Lung (tissue), 12 donors: ENCODE data around the gene MOB1A. TPM values are rescaled to one million over a fixed set of nuclear protein-coding genes. Genes with fewer than 3 reads are reported as not detected.

ENCODE experiments used
- ATAC-seq: fragments of 200-7000 bp; cut with Tn5 transposase; one replicate; pipeline ENCODE4 v1.9.1; 2020; ENCODE audit warnings: moderate number of reproducible peaks; ENCODE audit not compliant: insufficient read depth, low FRiP score
- DNase-seq, 3 donors: peaks; one replicate each; pipeline ENCODE4 v3.0.0-alpha.2; 2013 to 2017
- H3K27ac ChIP-seq, 2 donors: one replicate each; pipeline ENCODE4 v1.5.1; 2013; ENCODE audit warnings: mild to moderate bottlenecking in 2 of 2, moderate library complexity in 2 of 2, control low read depth in 1 of 2, inconsistent platforms in 1 of 2, low read depth in 1 of 2, low read length in 1 of 2
- H3K27me3 ChIP-seq, 3 donors: one replicate each; pipeline ENCODE4 v1.5.1; 2013; ENCODE audit warnings: low read length in 2 of 3; ENCODE audit not compliant: control insufficient read depth in 3 of 3, insufficient read depth in 3 of 3
- H3K36me3 ChIP-seq, 4 donors: one replicate each; pipeline ENCODE4 v1.5.1; 2013; ENCODE audit warnings: low read length in 4 of 4, mild to moderate bottlenecking in 1 of 4, moderate library complexity in 1 of 4; ENCODE audit not compliant: control insufficient read depth in 4 of 4, insufficient read depth in 4 of 4
- H3K4me1 ChIP-seq, 5 donors: one replicate each; pipeline ENCODE4 v1.5.1; 2013; ENCODE audit warnings: low read length in 5 of 5, mild to moderate bottlenecking in 2 of 5, moderate library complexity in 1 of 5; ENCODE audit not compliant: control insufficient read depth in 5 of 5, insufficient read depth in 5 of 5
- H3K4me3 ChIP-seq: one replicate; pipeline ENCODE4 v1.5.1; 2013; ENCODE audit warnings: mild to moderate bottlenecking, control low read depth, moderate library complexity
- H3K9ac ChIP-seq, 2 donors: one replicate each; pipeline ENCODE4 v1.5.1; 2013; ENCODE audit warnings: low read length in 2 of 2, control low read depth in 1 of 2; ENCODE audit not compliant: insufficient read depth in 1 of 2
- H3K9me3 ChIP-seq, 4 donors: one replicate each; pipeline ENCODE4 v1.5.1; 2013; ENCODE audit warnings: low read length in 3 of 4, mild to moderate bottlenecking in 1 of 4, moderate library complexity in 1 of 4; ENCODE audit not compliant: control insufficient read depth in 4 of 4, insufficient read depth in 3 of 4
- WGBS, 2 donors: extraction: QIAGEN DNeasy Blood & Tissue Kit; methylation state at CpG; one replicate each; pipeline ENCODE4 v1.1.7; 2013; 5-methylcytosine and 5-hydroxymethylcytosine counted together
- polyA plus RNA-seq, 2 donors: library from polyadenylated mRNA; stranded (reverse); fragments of 200-250 nt; gene quantifications; one replicate each; pipeline ENCODE4 v1.2.1, GENCODE V29; 2013
- total RNA-seq, 2 donors: library from RNA; depleted of rRNA in 1 of 2; stranded (reverse); fragments of >200 nt in 1 of 2; gene quantifications; one replicate each; pipeline ENCODE4 v1.2.1, GENCODE V29; 2014 to 2021
- TF ChIP-seq, protein P1 (sequence below): IDR thresholded peaks from 2 replicates; pipeline ENCODE4 v1.5.1; 2012; ENCODE audit warnings: mild to moderate bottlenecking; ENCODE audit errors: control extremely low read depth, extremely low read depth
- donor health status: control.
- donor health status: control.
- donor health status: Bipolar disorder and iron deficiency.
- donor health status: healthy.
- donor health status: DM: yes; HTN: yes; CAD: no.

Gene MOB1A
- total and polyA plus RNA-seq, 4 donors: 33.4 to 117 (median 81.1) TPM

DNA sequence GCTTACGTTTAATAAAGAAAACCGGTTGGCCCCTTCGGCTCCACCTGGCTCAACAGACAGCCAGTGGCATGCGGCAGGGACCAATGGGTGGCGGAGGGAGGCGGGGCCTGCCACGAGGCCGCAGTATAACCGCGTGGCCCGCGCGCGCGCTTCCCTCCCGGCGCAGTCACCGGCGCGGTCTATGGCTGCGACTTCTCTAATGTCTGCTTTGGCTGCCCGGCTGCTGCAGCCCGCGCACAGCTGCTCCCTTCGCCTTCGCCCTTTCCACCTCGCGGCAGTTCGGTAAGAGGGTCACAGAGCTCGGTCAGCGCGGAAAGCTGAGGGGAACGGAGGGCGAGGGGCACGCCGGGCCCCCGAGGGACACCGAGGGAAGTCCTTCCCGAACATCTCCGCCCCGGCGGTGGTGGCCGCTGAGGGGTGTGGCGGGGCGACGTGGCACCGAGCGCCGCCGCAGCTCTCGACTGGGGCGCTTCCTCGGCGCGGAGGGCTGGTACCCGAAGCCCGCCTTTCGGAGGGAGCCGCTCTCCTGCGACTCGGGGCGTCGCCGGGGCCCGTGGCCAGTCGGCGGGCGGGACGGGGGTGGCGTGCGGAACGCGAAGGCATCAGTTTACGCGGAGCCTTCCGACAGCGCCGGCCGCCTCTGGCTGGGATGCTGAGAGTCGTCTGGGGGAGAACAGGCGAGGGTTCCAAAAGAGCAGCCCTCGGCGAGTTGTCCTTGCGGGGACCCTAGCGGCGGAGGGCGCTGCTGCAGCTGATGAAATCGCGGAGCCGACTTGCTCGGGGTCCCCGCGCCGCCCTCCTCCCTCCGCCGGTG, 20.0 kb upstream of the MOB1A start, which contains the start of gene MTHFD2:
MTHFD2 (plus strand) TSS at position 155 of the 814 bp plus-strand sequence; CDS start at position 182, 27 bp downstream.
- Histone ChIP-seq H3K4me3 (peak within 1 kb of the TSS; percentile 47), H3K27me3 (no peaks in the 10 kb centered on the region), H3K27ac (peak within 1 kb of the TSS; percentile 84 to 86), H3K4me1 (peaks cover 0 to 13% (median 0%) of the 10 kb centered on the region in 5 donors), H3K36me3 (no peaks in the 10 kb centered on the region), H3K9ac (peak within 1 kb of the TSS in 1 of 2 donors; percentile 13), H3K9me3 (no peaks in the 10 kb centered on the region)
- 1% methylated on average over 73 to 96 of the region's 96 CpGs for WGBS, 2 donors
- TF ChIP-seq, protein P1, sequence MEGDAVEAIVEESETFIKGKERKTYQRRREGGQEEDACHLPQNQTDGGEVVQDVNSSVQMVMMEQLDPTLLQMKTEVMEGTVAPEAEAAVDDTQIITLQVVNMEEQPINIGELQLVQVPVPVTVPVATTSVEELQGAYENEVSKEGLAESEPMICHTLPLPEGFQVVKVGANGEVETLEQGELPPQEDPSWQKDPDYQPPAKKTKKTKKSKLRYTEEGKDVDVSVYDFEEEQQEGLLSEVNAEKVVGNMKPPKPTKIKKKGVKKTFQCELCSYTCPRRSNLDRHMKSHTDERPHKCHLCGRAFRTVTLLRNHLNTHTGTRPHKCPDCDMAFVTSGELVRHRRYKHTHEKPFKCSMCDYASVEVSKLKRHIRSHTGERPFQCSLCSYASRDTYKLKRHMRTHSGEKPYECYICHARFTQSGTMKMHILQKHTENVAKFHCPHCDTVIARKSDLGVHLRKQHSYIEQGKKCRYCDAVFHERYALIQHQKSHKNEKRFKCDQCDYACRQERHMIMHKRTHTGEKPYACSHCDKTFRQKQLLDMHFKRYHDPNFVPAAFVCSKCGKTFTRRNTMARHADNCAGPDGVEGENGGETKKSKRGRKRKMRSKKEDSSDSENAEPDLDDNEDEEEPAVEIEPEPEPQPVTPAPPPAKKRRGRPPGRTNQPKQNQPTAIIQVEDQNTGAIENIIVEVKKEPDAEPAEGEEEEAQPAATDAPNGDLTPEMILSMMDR: peak; percentile 46
- DNase-seq (peak; percentile 92 to 95 (median 93)), ATAC-seq (peak; percentile 97)

DNA sequence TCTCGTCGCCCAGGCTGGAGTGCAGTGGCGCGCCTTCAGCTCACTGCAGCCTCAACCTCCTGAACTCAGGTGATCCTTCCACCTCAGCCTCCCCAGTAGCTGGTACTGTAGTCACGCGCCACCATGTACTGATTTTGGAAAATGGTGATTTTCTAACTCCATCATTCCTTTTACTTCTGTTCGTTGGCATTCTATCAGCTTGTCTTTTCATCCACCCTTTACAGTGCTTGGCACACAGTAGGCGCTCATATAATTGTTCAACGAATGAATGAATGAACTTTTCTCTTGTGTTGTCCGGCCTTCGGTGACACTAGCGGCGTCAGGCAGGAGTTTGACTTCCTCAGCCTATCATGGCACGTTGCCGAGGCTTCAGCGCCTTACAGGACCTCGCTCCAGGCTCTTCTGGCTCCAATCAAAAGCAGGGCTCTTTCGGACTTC, 19.4 kb upstream of the MOB1A start:
- Histone ChIP-seq H3K27me3 (no peaks in the 10 kb centered on the region), H3K27ac (peak overlapping the region in 1 of 2 donors; percentile 86), H3K9me3 (no peaks in the 10 kb centered on the region), H3K9ac (no peak overlapping the region), H3K36me3 (no peaks in the 10 kb centered on the region), H3K4me1 (peaks cover 0 to 13% (median 0%) of the 10 kb centered on the region in 5 donors), H3K4me3 (no peak overlapping the region)
- no peak for ATAC-seq
- no peak for DNase-seq
- TF ChIP-seq, protein P1: no peak
- WGBS, 2 donors: 34 to 37% methylated on average over 18 of the region's 18 CpGs

DNA sequence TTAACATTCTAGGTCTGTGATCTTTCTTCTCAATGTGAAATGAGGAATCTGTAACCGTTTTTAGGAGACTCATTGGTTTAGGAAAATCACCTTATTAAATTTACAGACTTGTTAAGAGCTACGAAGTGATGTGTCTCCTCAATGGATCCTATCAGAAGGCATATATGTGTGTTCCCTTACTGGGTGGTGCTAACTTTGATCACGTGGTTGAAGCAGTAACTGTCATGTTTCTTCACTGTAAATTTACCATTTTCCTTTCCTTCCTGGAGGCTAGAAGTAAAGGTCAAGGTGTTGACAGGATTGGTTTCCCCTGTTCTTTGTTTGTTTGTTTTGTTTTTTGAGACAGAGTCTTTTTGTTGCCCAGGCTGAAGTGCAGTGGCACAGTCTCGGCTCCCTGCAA, 18.4 kb upstream of the MOB1A start:
- ATAC-seq (no peak), DNase-seq (no peak)
- TF ChIP-seq, protein P1: no peak
- WGBS, 2 donors: 78 to 80% methylated on average over 4 of the region's 4 CpGs
- Histone ChIP-seq H3K4me3 (no peak overlapping the region), H3K36me3 (no peaks in the 10 kb centered on the region), H3K27me3 (no peaks in the 10 kb centered on the region), H3K9me3 (no peaks in the 10 kb centered on the region), H3K4me1 (peaks cover 0 to 13% (median 0%) of the 10 kb centered on the region in 5 donors), H3K27ac (no peak overlapping the region), H3K9ac (no peak overlapping the region)
